HCT116 (cell line): ENCODE measurements around the gene CRACR2A. TPM values are rescaled to one million over a fixed set of nuclear protein-coding genes. Genes with fewer than 3 reads are reported as not detected.

ENCODE experiments used
- ATAC-seq: fragments of 200-7000 bp; cut with Tn5 transposase; 2 replicates; pipeline ENCODE4 v1.9.1; 2020; ENCODE audit warnings: mild to moderate bottlenecking, moderate library complexity
- BruUV-seq: library from RNA; stranded (reverse); fragments of 400-500 nt; replicated peaks from 2 replicates; lab custom pipeline; 2021; lab: Mats Ljungman, UMichigan
- CTCF ChIA-PET: fragments of 300-600 bp; sonication (Branson Sonifier 250); formaldehyde crosslinking; loops from one replicate; lab custom pipeline; 2021; ENCODE audit warnings: antibody characterized with exemption; lab: Charles Lee
- POLR2A ChIA-PET: fragments of 300-600, 350-600 bp; sonication (Branson Sonifier 250); formaldehyde crosslinking; loops from one replicate; lab custom pipeline; 2021; ENCODE audit warnings: antibody characterized with exemption; lab: Charles Lee
- RAD21 ChIA-PET, 2 experiments: fragments of 300-600 bp; sonication (Branson Sonifier 250); formaldehyde crosslinking; loops; one replicate each; lab custom pipeline; 2023; ENCODE audit warnings: low total read pairs in 2 of 2; ENCODE audit not compliant: uncharacterized antibody in 2 of 2, unreplicated experiment in 2 of 2, low non-redundant PET in 1 of 2; lab: Charles Lee
- DNase-seq: peaks from one replicate; pipeline ENCODE4 v3.0.0-alpha.2; 2010; ENCODE audit warnings: low read depth, low spot score
- H2AFZ ChIP-seq: fragments of 200-600 bp; shearing (Covaris generic), sonication (generic); 2 replicates; pipeline ENCODE4 v1.6.1; 2017; ENCODE audit warnings: low read depth, mixed run types, mixed read lengths, antibody characterized with exemption, low read length; ENCODE audit not compliant: poor library complexity, severe bottlenecking
- H3K27ac ChIP-seq: 2 replicates; pipeline ENCODE4 v1.5.1; 2012; ENCODE audit warnings: low read depth, low read length
- H3K27me3 ChIP-seq: fragments of 200-600 bp; sonication (generic); 2 replicates; pipeline ENCODE4 v1.6.1; 2016; ENCODE audit warnings: mixed run types, low read length, mixed read lengths; ENCODE audit not compliant: insufficient read depth
- H3K36me3 ChIP-seq, 2 experiments: fragments of 200-500 bp in 1 of 2; fragments of 200-600 bp in 1 of 2; sonication (Bioruptor generic) in 1 of 2; sonication (generic) in 1 of 2; 2 replicates each; pipeline versions ENCODE4 v1.5.1 to v1.6.1; 2014 to 2016; ENCODE audit warnings: low read length in 2 of 2, inconsistent platforms in 1 of 2, mixed read lengths in 1 of 2, mixed run types in 1 of 2; ENCODE audit not compliant: insufficient read depth in 2 of 2, control insufficient read depth in 1 of 2
- H3K4me1 ChIP-seq, 2 experiments: fragments of 200-600 bp in 1 of 2; sonication (generic) in 1 of 2; 2 replicates each; pipeline versions ENCODE4 v1.5.1 to v1.6.1; 2012 to 2017; ENCODE audit warnings: low read length in 2 of 2, inconsistent platforms in 1 of 2, mild to moderate bottlenecking in 1 of 2, mixed read lengths in 1 of 2, mixed run types in 1 of 2, moderate library complexity in 1 of 2; ENCODE audit not compliant: insufficient read depth in 2 of 2, control insufficient read depth in 1 of 2
- H3K4me2 ChIP-seq: fragments of 200-600 bp; sonication (generic); 2 replicates; pipeline ENCODE4 v1.6.1; 2017; ENCODE audit warnings: mixed run types, low read length, mixed read lengths
- H3K4me3 ChIP-seq, 2 experiments: fragments of 200-600 bp in 1 of 2; sonication (generic) in 1 of 2; replicated peaks in 1 of 2; 2 replicates each; pipeline ENCODE4 v1.5.1; 2011 to 2016; ENCODE audit warnings: low read length in 2 of 2, control low read depth in 1 of 2, low read depth in 1 of 2, mild to moderate bottlenecking in 1 of 2, mixed read lengths in 1 of 2, mixed run types in 1 of 2
- H3K79me2 ChIP-seq: fragments of 200-600 bp; sonication (generic); 2 replicates; pipeline ENCODE4 v1.6.1; 2017; ENCODE audit warnings: mild to moderate bottlenecking, mixed run types, low read length, moderate library complexity, mixed read lengths; ENCODE audit not compliant: insufficient read depth
- H3K9ac ChIP-seq: fragments of 200-600 bp; sonication (generic); 2 replicates; pipeline ENCODE4 v1.6.1; 2016; ENCODE audit warnings: low read length, mixed read lengths
- H3K9me2 ChIP-seq: fragments of 200-600 bp; sonication (generic), shearing (Covaris generic); 2 replicates; pipeline ENCODE4 v1.6.1; 2017; ENCODE audit warnings: mixed run types, mild to moderate bottlenecking, moderate library complexity; ENCODE audit not compliant: insufficient read depth
- H3K9me3 ChIP-seq, 2 experiments: fragments of 200-500 bp in 1 of 2; fragments of 200-600 bp in 1 of 2; sonication (Bioruptor generic) in 1 of 2; sonication (generic) in 1 of 2; 2 replicates each; pipeline ENCODE4 v1.6.1; 2014 to 2017; ENCODE audit warnings: low read length in 2 of 2, mixed read lengths in 2 of 2, inconsistent platforms in 1 of 2, low read depth in 1 of 2, mild to moderate bottlenecking in 1 of 2, mixed run types in 1 of 2, moderate library complexity in 1 of 2; ENCODE audit not compliant: control insufficient read depth in 1 of 2, insufficient read depth in 1 of 2
- H4K20me1 ChIP-seq: fragments of 200-600 bp; sonication (generic), shearing (Covaris generic); 2 replicates; pipeline ENCODE4 v1.6.1; 2017; ENCODE audit warnings: mixed run types, mild to moderate bottlenecking, moderate library complexity; ENCODE audit not compliant: insufficient read depth
- CEBPB ChIP-seq: IDR thresholded peaks from 2 replicates; pipeline ENCODE4 v1.6.1; 2012; ENCODE audit warnings: low read depth
- EZH2phosphoT487 ChIP-seq: fragments of 200-600 bp; IDR thresholded peaks from 2 replicates; pipeline ENCODE4 v1.6.1; 2018; ENCODE audit warnings: antibody characterized with exemption, borderline replicate concordance
- FOSL1 ChIP-seq: IDR thresholded peaks from 2 replicates; pipeline ENCODE4 v1.6.1; 2012; ENCODE audit warnings: low read depth
- JUND ChIP-seq: IDR thresholded peaks from 2 replicates; pipeline ENCODE4 v1.6.1; 2012
- POLR2A ChIP-seq: IDR thresholded peaks from 2 replicates; pipeline ENCODE4 v1.7.0; 2011; ENCODE audit warnings: borderline replicate concordance; ENCODE audit not compliant: insufficient read depth, insufficient read length; ENCODE audit errors: extremely low read depth
- SIN3A ChIP-seq: IDR thresholded peaks from 2 replicates; pipeline ENCODE4 v1.6.1; 2012; ENCODE audit warnings: low read depth
- intact Hi-C: fragments of 100-400 bp; cut with micrococcal nuclease; formaldehyde crosslinking; loops from 2 replicates; pipeline ENCODE4 v1.10.0; 2022
- total RNA-seq: library from RNA; stranded (reverse); gene quantifications from one replicate; pipeline ENCODE4 v1.2.1, GENCODE V29; 2021; ENCODE audit not compliant: unreplicated experiment
- TF ChIP-seq, protein P1 (sequence below): IDR thresholded peaks from 2 replicates; pipeline ENCODE4 v1.6.1; 2012; ENCODE audit warnings: low read depth
- TF ChIP-seq, protein P2 (sequence below): IDR thresholded peaks from 2 replicates; pipeline ENCODE4 v1.6.1; 2012
- TF ChIP-seq, protein P3 (sequence below): IDR thresholded peaks from 2 replicates; pipeline ENCODE4 v1.6.1; 2012
- TF ChIP-seq, protein P4 (sequence below), 3 experiments: fragments of 200-600 bp in 1 of 3; sonication (generic) in 1 of 3; IDR thresholded peaks in 2 of 3; conservative IDR thresholded peaks in 1 of 3; 2 replicates each; pipeline ENCODE4 v1.5.1; 2012 to 2017; ENCODE audit warnings: low read depth in 2 of 3, low read length in 2 of 3, antibody characterized with exemption in 1 of 3, borderline replicate concordance in 1 of 3, control low read depth in 1 of 3, mild to moderate bottlenecking in 1 of 3, mixed read lengths in 1 of 3, mixed run types in 1 of 3, moderate library complexity in 1 of 3; ENCODE audit not compliant: insufficient read depth in 1 of 3

CRACR2A gene
- total RNA-seq, 1 experiment from 2014 or later, result 18.4 TPM

DNA sequence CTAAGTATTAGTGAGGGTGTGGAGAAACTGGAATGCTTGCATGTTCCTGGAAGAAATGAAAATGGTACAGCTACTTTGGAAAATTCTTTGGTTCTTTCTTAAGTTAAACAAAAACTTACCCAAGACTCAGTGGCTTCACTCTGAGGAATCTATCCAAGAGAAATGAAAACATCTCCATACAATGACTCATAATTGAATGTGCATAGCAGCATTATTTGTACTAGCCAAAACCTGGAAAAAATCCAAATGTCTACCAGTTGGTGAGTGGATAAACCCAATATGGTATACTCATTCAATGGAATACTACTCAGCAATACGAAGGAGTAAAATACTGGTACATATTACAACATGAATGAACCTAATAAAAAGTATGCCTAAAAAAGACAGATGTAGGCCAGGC lies 18.0 kb upstream of the CRACR2A start (continued):
- TF ChIP-seq JUND (no peak), CEBPB (no peak), SIN3A (no peak), EZH2phosphoT487 (no peak)
- TF ChIP-seq, protein P1, sequence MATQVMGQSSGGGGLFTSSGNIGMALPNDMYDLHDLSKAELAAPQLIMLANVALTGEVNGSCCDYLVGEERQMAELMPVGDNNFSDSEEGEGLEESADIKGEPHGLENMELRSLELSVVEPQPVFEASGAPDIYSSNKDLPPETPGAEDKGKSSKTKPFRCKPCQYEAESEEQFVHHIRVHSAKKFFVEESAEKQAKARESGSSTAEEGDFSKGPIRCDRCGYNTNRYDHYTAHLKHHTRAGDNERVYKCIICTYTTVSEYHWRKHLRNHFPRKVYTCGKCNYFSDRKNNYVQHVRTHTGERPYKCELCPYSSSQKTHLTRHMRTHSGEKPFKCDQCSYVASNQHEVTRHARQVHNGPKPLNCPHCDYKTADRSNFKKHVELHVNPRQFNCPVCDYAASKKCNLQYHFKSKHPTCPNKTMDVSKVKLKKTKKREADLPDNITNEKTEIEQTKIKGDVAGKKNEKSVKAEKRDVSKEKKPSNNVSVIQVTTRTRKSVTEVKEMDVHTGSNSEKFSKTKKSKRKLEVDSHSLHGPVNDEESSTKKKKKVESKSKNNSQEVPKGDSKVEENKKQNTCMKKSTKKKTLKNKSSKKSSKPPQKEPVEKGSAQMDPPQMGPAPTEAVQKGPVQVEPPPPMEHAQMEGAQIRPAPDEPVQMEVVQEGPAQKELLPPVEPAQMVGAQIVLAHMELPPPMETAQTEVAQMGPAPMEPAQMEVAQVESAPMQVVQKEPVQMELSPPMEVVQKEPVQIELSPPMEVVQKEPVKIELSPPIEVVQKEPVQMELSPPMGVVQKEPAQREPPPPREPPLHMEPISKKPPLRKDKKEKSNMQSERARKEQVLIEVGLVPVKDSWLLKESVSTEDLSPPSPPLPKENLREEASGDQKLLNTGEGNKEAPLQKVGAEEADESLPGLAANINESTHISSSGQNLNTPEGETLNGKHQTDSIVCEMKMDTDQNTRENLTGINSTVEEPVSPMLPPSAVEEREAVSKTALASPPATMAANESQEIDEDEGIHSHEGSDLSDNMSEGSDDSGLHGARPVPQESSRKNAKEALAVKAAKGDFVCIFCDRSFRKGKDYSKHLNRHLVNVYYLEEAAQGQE, result no peak
- TF ChIP-seq, protein P2, sequence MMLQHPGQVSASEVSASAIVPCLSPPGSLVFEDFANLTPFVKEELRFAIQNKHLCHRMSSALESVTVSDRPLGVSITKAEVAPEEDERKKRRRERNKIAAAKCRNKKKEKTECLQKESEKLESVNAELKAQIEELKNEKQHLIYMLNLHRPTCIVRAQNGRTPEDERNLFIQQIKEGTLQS, result no peak

DNA sequence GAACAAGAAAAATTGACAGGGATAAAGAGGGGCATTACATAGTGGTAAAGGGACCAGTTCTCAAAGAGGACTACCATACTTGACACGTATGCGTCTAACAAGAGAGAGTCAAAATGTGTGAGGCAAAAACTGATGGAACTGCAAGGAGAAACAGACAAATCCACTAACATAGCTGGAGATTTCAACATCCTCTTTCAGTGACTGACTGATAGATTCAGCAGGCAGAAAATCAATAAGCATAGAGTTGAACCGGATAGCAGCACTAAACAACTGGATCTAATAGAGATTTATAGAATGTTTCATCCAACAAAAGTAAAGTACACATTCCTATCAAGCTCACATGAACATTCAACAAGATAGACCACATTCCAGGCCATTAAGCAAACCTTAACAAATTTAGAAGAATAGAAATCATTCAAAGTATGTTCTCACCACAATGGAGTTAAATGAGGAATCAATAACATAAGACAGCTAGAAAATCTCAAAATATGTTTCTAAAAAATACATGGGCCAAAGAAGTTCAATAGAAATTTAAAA lies 16.1 kb upstream of the CRACR2A start:
- no TSS peak for BruUV-seq
- Histone ChIP-seq H3K79me2 (no peaks in the 10 kb centered on the region), H3K27me3 (peaks cover 2% of the 10 kb centered on the region; the same call in 1 of the 2 replicates), H2AFZ (no peak overlapping the region), H3K36me3 (no peaks in the 10 kb centered on the region), H3K4me2 (no peak overlapping the region), H4K20me1 (no peaks in the 10 kb centered on the region), H3K27ac (no peak overlapping the region), H3K9ac (no peak overlapping the region), H3K9me3 (no peaks in the 10 kb centered on the region), H3K4me1 (no peaks in the 10 kb centered on the region), H3K4me3 (no peak overlapping the region), H3K9me2 (no peaks in the 10 kb centered on the region)
- DNase-seq (no peak), ATAC-seq (no peak)
- ChIA-PET POLR2A (no interaction called here), CTCF (interaction anchor here (1.1 kb wide), 1 partner anchor 8 kb away, joined by 3 read pairs; no protein-coding TSS in a partner anchor), RAD21 (no interaction called here)
- intact Hi-C loops, result no loop called here
- TF ChIP-seq, protein P3, sequence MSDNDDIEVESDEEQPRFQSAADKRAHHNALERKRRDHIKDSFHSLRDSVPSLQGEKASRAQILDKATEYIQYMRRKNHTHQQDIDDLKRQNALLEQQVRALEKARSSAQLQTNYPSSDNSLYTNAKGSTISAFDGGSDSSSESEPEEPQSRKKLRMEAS, result no peak
- TF ChIP-seq, protein P4, sequence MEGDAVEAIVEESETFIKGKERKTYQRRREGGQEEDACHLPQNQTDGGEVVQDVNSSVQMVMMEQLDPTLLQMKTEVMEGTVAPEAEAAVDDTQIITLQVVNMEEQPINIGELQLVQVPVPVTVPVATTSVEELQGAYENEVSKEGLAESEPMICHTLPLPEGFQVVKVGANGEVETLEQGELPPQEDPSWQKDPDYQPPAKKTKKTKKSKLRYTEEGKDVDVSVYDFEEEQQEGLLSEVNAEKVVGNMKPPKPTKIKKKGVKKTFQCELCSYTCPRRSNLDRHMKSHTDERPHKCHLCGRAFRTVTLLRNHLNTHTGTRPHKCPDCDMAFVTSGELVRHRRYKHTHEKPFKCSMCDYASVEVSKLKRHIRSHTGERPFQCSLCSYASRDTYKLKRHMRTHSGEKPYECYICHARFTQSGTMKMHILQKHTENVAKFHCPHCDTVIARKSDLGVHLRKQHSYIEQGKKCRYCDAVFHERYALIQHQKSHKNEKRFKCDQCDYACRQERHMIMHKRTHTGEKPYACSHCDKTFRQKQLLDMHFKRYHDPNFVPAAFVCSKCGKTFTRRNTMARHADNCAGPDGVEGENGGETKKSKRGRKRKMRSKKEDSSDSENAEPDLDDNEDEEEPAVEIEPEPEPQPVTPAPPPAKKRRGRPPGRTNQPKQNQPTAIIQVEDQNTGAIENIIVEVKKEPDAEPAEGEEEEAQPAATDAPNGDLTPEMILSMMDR (IDR thresholded peaks at IDR 0.05 in 2 of 3, conservative IDR thresholded peaks at IDR 0.05 in 1 of 3; ENCODE audit: borderline replicate concordance in 1 of 3, insufficient read depth in 1 of 3, low read depth in 2 of 3, low read length in 2 of 3), result no peak
- TF ChIP-seq POLR2A, result no peak
- TF ChIP-seq FOSL1, result no peak
